CD4-positive, alpha-beta T cell (primary cell): Measurements from ENCODE around the gene COX4I2. TPM values are rescaled to one million over a fixed set of nuclear protein-coding genes. Genes with fewer than 3 reads are reported as not detected.

Source experiments
- ATAC-seq: fragments of 200-7000 bp; cut with Tn5 transposase; one replicate; pipeline ENCODE4 v1.10.0; 2022; ENCODE audit warnings: mild to moderate bottlenecking; ENCODE audit not compliant: poor library complexity
- CTCF ChIA-PET: fragments of 350-600 bp; sonication (Branson Sonifier 250); formaldehyde crosslinking; loops from one replicate; lab custom pipeline; 2021; ENCODE audit warnings: antibody characterized with exemption, inconsistent platforms; lab: Charles Lee
- POLR2A ChIA-PET: fragments of 350-600 bp; sonication (Branson Sonifier 250); formaldehyde crosslinking; loops from one replicate; lab custom pipeline; 2021; ENCODE audit warnings: antibody characterized with exemption, inconsistent platforms; lab: Charles Lee
- DNase-seq, 14 experiments: peaks; one replicate each; pipeline ENCODE4 v3.0.0-alpha.2; 2013 to 2020; ENCODE audit warnings: mixed read lengths in 2 of 14
- H3K27ac ChIP-seq, 2 donors: one replicate each; pipeline versions ENCODE4 v1.5.1 to v1.7.0; 2013; ENCODE audit warnings: low read length in 2 of 2, low read depth in 1 of 2, mild to moderate bottlenecking in 1 of 2
- H3K27me3 ChIP-seq, 2 experiments: 1 replicate in 1 of 2; 2 replicates in 1 of 2; pipeline versions ENCODE4 v1.6.1 to v1.7.0; 2013; ENCODE audit warnings: low read length in 2 of 2, control low read depth in 1 of 2, mild to moderate bottlenecking in 1 of 2, moderate library complexity in 1 of 2; ENCODE audit not compliant: insufficient read depth in 2 of 2, control insufficient read depth in 1 of 2
- H3K36me3 ChIP-seq: one replicate; pipeline ENCODE4 v1.6.1; 2013; ENCODE audit warnings: low read length, control low read depth; ENCODE audit not compliant: insufficient read depth
- H3K4me1 ChIP-seq: one replicate; pipeline ENCODE4 v1.6.1; 2013; ENCODE audit warnings: low read length, control low read depth; ENCODE audit not compliant: insufficient read depth
- H3K4me3 ChIP-seq: one replicate; pipeline ENCODE4 v1.5.1; 2013; ENCODE audit warnings: mild to moderate bottlenecking, low read length, moderate library complexity
- H3K9me3 ChIP-seq, 2 experiments: 1 replicate in 1 of 2; 2 replicates in 1 of 2; pipeline versions ENCODE4 v1.6.1 to v1.7.0; 2013; ENCODE audit warnings: low read length in 2 of 2, mild to moderate bottlenecking in 2 of 2, control low read depth in 1 of 2, moderate library complexity in 1 of 2; ENCODE audit not compliant: control insufficient read depth in 1 of 2, insufficient read depth in 1 of 2
- H3K27ac Mint-ChIP-seq: one replicate; pipeline ENCODE4 v1.8.0; 2020; ENCODE audit warnings: mixed read lengths
- H3K27me3 Mint-ChIP-seq: one replicate; pipeline ENCODE4 v1.8.0; 2021; ENCODE audit warnings: mixed read lengths
- H3K36me3 Mint-ChIP-seq: one replicate; pipeline ENCODE4 v1.8.0; 2021; ENCODE audit warnings: low read depth, mixed read lengths
- H3K4me1 Mint-ChIP-seq: one replicate; pipeline ENCODE4 v1.8.0; 2021; ENCODE audit warnings: low read depth, mixed read lengths
- H3K4me3 Mint-ChIP-seq: one replicate; pipeline ENCODE4 v1.8.0; 2020; ENCODE audit warnings: mild to moderate bottlenecking, mixed read lengths
- H3K9me3 Mint-ChIP-seq: one replicate; pipeline ENCODE4 v1.8.0; 2020; ENCODE audit warnings: mixed read lengths
- CTCF ChIP-seq: fragments of 200-600 bp; IDR thresholded peaks from one replicate; pipeline ENCODE4 v1.8.0; 2022; ENCODE audit warnings: antibody characterized with exemption, mild to moderate bottlenecking
- intact Hi-C, 2 experiments: fragments of 100-400 bp; cut with DNase I in 1 of 2; cut with micrococcal nuclease in 1 of 2; formaldehyde crosslinking; loops; one replicate each; pipeline versions ENCODE4 v1.15.1 to v1.9.0; 2023 to 2025; cut with DNase I, micrococcal nuclease
- total RNA-seq, 174 experiments: library from RNA in 2 of 174; stranded (reverse) in 2 of 174; gene quantifications; one replicate each; pipeline ENCODE4 v1.2.3 and lab custom pipeline; 2021 to 2026

COX4I2 gene
- total RNA-seq, 2 experiments from 2014 or later = not detected

DNA sequence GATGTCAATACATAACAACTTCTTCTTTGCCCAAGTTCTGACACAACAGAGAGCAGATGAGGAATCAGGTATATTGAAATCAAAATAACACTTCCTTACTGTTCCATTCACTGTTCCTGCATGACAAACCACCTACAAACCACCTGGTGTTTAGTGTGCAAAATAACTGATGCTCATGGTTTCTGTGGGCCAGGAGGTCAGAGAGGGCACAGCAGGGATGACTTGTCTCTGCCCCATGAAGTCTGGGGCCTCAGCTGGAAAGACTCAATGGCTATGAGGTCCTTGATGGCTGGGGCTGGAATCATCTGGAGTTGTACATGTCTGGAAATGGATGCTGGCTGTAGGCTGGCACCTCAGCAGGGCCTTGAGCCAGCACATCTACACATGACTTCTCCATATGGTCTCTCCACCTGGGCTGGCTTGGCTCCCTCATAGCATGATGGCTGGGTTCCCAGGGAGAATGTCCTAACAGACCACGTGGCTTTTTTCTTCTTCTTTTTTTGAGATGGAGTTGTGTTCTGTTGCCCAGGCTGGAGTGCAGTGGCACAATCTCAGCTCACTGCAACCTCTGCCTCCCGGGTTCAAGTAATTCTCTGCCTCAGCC, 7.4 kb upstream of the COX4I2 start:
- Histone ChIP-seq H3K9me3 (no peaks in the 10 kb centered on the region), H3K36me3 (no peaks in the 10 kb centered on the region), H3K27ac (no peak overlapping the region), H3K4me3 (no peak overlapping the region), H3K27me3 (no peaks in the 10 kb centered on the region), H3K4me1 (peaks cover 2% of the 10 kb centered on the region)
- Mint-ChIP-seq H3K9me3 (no peaks in the 10 kb centered on the region), H3K27ac (no peak overlapping the region), H3K4me3 (no peak overlapping the region), H3K27me3 (no peaks in the 10 kb centered on the region), H3K4me1 (no peaks in the 10 kb centered on the region), H3K36me3 (no peaks in the 10 kb centered on the region)
- ATAC-seq (no peak), DNase-seq (no peak)
- ChIA-PET CTCF (no interaction called here), POLR2A (no interaction called here)
- no peak for TF ChIP-seq CTCF
- intact Hi-C loops = no loop called here

GRCh38 chr20:31632548-31633338, 5.0 kb upstream of the COX4I2 start:
- no peaks in the 10 kb centered on the region for H3K4me1 Mint-ChIP-seq
- no peak overlapping the region for H3K4me3 Mint-ChIP-seq
- no peak overlapping the region for H3K27ac Mint-ChIP-seq
- ChIA-PET CTCF (no interaction called here), POLR2A (no interaction called here)
- Histone ChIP-seq H3K4me1 (peaks cover 2% of the 10 kb centered on the region), H3K27ac (no peak overlapping the region), H3K4me3 (no peak overlapping the region), H3K36me3 (no peaks in the 10 kb centered on the region), H3K27me3 (no peaks in the 10 kb centered on the region), H3K9me3 (no peaks in the 10 kb centered on the region)
- intact Hi-C loops = no loop called here
- H3K27me3 Mint-ChIP-seq = no peaks in the 10 kb centered on the region
- no peaks in the 10 kb centered on the region for H3K36me3 Mint-ChIP-seq
- no peaks in the 10 kb centered on the region for H3K9me3 Mint-ChIP-seq
- TF ChIP-seq CTCF = no peak
- DNase-seq (no peak), ATAC-seq (no peak)

- no peaks in the 10 kb centered on the region for H3K27me3 ChIP-seq
- intact Hi-C loops = no loop called here
- ATAC-seq (no peak), DNase-seq (no peak)
- Mint-ChIP-seq H3K4me3 (no peak overlapping the region), H3K27me3 (no peaks in the 10 kb centered on the region), H3K9me3 (no peaks in the 10 kb centered on the region), H3K4me1 (no peaks in the 10 kb centered on the region), H3K36me3 (no peaks in the 10 kb centered on the region), H3K27ac (no peak overlapping the region)
- no peak for TF ChIP-seq CTCF
- POLR2A ChIA-PET = interaction anchor here (1.3 kb wide), 1 partner anchor 90 kb away, joined by 5 read pairs; no protein-coding TSS in a partner anchor
- no peak overlapping the region for H3K4me3 ChIP-seq
- no peak overlapping the region for H3K27ac ChIP-seq
- no peaks in the 10 kb centered on the region for H3K9me3 ChIP-seq
- H3K4me1 ChIP-seq = peaks cover 2% of the 10 kb centered on the region
- CTCF ChIA-PET = interaction anchor here (1.1 to 1.6 kb wide), 4 partner anchors 12 to 90 kb away, joined by 3 to 10 read pairs (median 6); no protein-coding TSS in a partner anchor
- no peaks in the 10 kb centered on the region for H3K36me3 ChIP-seq
Measured at GRCh38 chr20:31633339-31633914, 4.3 kb upstream of the COX4I2 start.
